ENCODE data around the gene GPC6.

Gene GPC6

GRCh38 chr13:94176561-94176960 lies 950.0 kb downstream of the GPC6 start:
- DNase-seq (ENCODE audit: low spot score): no peak
- in situ Hi-C loops (cut with MboI; ENCODE audit: low pct_unique_long_range_greater_than_20kb, low sequenced_read_pairs, unreplicated experiment): no loop called here
- no peak for TF ChIP-seq CTCF (IDR thresholded peaks at IDR 0.05; ENCODE audit: extremely low read depth, insufficient read depth, missing control alignments)

GRCh38 chr13:94177041-94177440 lies 950.4 kb downstream of the GPC6 start:
- in situ Hi-C loops (cut with MboI; ENCODE audit: low pct_unique_long_range_greater_than_20kb, low sequenced_read_pairs, unreplicated experiment): no loop called here
- no peak for DNase-seq (ENCODE audit: low spot score)
- no peak for TF ChIP-seq CTCF (IDR thresholded peaks at IDR 0.05; ENCODE audit: extremely low read depth, insufficient read depth, missing control alignments)

GRCh38 chr13:94178625-94179244 lies 952.1 kb downstream of the GPC6 start:
- TF ChIP-seq CTCF (IDR thresholded peaks at IDR 0.05; ENCODE audit: extremely low read depth, insufficient read depth, missing control alignments): no peak
- no peak for DNase-seq (ENCODE audit: low spot score)
- in situ Hi-C loops (cut with MboI; ENCODE audit: low pct_unique_long_range_greater_than_20kb, low sequenced_read_pairs, unreplicated experiment): no loop called here

GRCh38 chr13:94181461-94182107 lies 955.0 kb downstream of the GPC6 start:
- no peak for DNase-seq (ENCODE audit: low spot score)
- TF ChIP-seq CTCF (IDR thresholded peaks at IDR 0.05; ENCODE audit: extremely low read depth, insufficient read depth, missing control alignments): no peak
- in situ Hi-C loops (cut with MboI; ENCODE audit: low pct_unique_long_range_greater_than_20kb, low sequenced_read_pairs, unreplicated experiment): no loop called here

- in situ Hi-C loops (cut with MboI; ENCODE audit: low pct_unique_long_range_greater_than_20kb, low sequenced_read_pairs, unreplicated experiment): no loop called here
- no peak for DNase-seq (ENCODE audit: low spot score)
- TF ChIP-seq CTCF (IDR thresholded peaks at IDR 0.05; ENCODE audit: extremely low read depth, insufficient read depth, missing control alignments): no peak
Measured at GRCh38 chr13:94182185-94182761, 955.7 kb downstream of the GPC6 start.

- in situ Hi-C loops (cut with MboI; ENCODE audit: low pct_unique_long_range_greater_than_20kb, low sequenced_read_pairs, unreplicated experiment): no loop called here
- DNase-seq (ENCODE audit: low spot score): no peak
- no peak for TF ChIP-seq CTCF (IDR thresholded peaks at IDR 0.05; ENCODE audit: extremely low read depth, insufficient read depth, missing control alignments)
Measured at GRCh38 chr13:94186470-94186869, 959.9 kb downstream of the GPC6 start.
